Mesendoderm (in vitro differentiated cells): ENCODE data around the gene APOBEC4.
A peak's percentile ranks its signal among the peaks of the same experiment; 100 is the strongest.

Experiments
- DNase-seq: peaks from one replicate; pipeline ENCODE4 v3.0.0; 2013
- H2AK5ac ChIP-seq: 2 replicates; pipeline ENCODE4 v1.6.1; 2013; ENCODE audit warnings: low read length, inconsistent platforms
- H2BK120ac ChIP-seq: 2 replicates; pipeline ENCODE4 v1.6.1; 2013; ENCODE audit warnings: low read depth, mild to moderate bottlenecking, low read length, moderate library complexity, mixed read lengths
- H2BK15ac ChIP-seq: replicated peaks from 2 replicates; pipeline ENCODE4 v1.6.1; 2013; ENCODE audit warnings: low read depth, mild to moderate bottlenecking, moderate library complexity
- H2BK5ac ChIP-seq: 2 replicates; pipeline ENCODE4 v1.6.1; 2013; ENCODE audit warnings: low read length, inconsistent platforms
- H3K18ac ChIP-seq: 2 replicates; pipeline ENCODE4 v1.6.1; 2013; ENCODE audit warnings: mild to moderate bottlenecking, low read length, mixed read lengths
- H3K23ac ChIP-seq: one replicate; pipeline ENCODE4 v1.6.1; 2013; ENCODE audit warnings: low read length
- H3K27ac ChIP-seq: 2 replicates; pipeline ENCODE4 v1.5.1; 2013; ENCODE audit warnings: low read depth, mild to moderate bottlenecking, inconsistent platforms, low read length, moderate library complexity
- H3K27me3 ChIP-seq: 2 replicates; pipeline ENCODE4 v1.6.1; 2013; ENCODE audit warnings: low read length, control low read depth, mild to moderate bottlenecking, inconsistent platforms; ENCODE audit not compliant: insufficient read depth, poor library complexity
- H3K36me3 ChIP-seq: 2 replicates; pipeline ENCODE4 v1.6.1; 2013; ENCODE audit warnings: low read length, inconsistent platforms; ENCODE audit not compliant: control insufficient read depth, insufficient read depth
- H3K4ac ChIP-seq: one replicate; pipeline ENCODE4 v1.6.1; 2013; ENCODE audit warnings: low read depth, mild to moderate bottlenecking, low read length, moderate library complexity
- H3K4me1 ChIP-seq: 2 replicates; pipeline ENCODE4 v1.6.1; 2013; ENCODE audit warnings: low read depth, low read length, inconsistent platforms; ENCODE audit not compliant: control insufficient read depth
- H3K4me2 ChIP-seq: 2 replicates; pipeline ENCODE4 v1.6.1; 2013; ENCODE audit warnings: low read length
- H3K4me3 ChIP-seq: 2 replicates; pipeline ENCODE4 v1.5.1; 2013; ENCODE audit warnings: mild to moderate bottlenecking, low read length
- H3K56ac ChIP-seq: one replicate; pipeline ENCODE4 v1.6.1; 2013; ENCODE audit warnings: low read length
- H3K79me1 ChIP-seq: 2 replicates; pipeline ENCODE4 v1.6.1; 2013; ENCODE audit warnings: low read length, inconsistent platforms
- H3K79me2 ChIP-seq: 2 replicates; pipeline ENCODE4 v1.6.1; 2013; ENCODE audit warnings: mild to moderate bottlenecking, low read length; ENCODE audit not compliant: control insufficient read depth, insufficient read depth
- H3K9ac ChIP-seq: 2 replicates; pipeline ENCODE4 v1.6.1; 2013; ENCODE audit warnings: low read length, inconsistent platforms
- H4K5ac ChIP-seq: one replicate; pipeline ENCODE4 v1.6.1; 2013; ENCODE audit warnings: low read length
- H4K8ac ChIP-seq: one replicate; pipeline ENCODE4 v1.6.1; 2013; ENCODE audit warnings: low read depth, mild to moderate bottlenecking, control low read depth, low read length, moderate library complexity
- WGBS: extraction: QIAGEN DNeasy Blood & Tissue Kit; methylation state at CpG from one replicate; pipeline ENCODE4 v1.1.7; 2013; ENCODE audit warnings: low lambda C conversion rate, missing lambda C conversion rate; ENCODE audit not compliant: insufficient coverage; ENCODE audit errors: extremely low coverage; 5-methylcytosine and 5-hydroxymethylcytosine counted together

APOBEC4 gene

DNA sequence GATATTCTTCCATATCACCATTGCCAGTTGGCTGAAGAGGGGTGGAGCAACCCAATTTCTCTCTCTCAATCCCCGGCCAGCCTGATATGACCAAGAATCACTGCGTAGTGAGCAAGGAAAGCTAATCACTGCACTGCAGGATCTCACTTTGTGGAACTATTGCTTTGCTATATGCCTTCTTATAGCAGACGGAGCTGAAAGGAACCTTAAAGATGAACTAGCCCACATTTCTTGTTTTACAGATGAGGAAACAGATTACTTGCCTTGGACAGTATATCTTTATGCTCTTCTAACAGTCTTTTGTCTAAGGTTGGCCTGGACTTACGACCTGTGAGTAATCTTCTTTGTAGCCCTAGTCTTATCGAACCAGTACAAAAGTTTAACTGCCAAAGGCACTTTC is 7.6 kb downstream of the APOBEC4 start:
- no peak overlapping the region for H3K23ac ChIP-seq
- H4K5ac ChIP-seq: no peak overlapping the region
- no peak overlapping the region for H3K18ac ChIP-seq
- no peaks in the 10 kb centered on the region for H3K27me3 ChIP-seq
- no peak overlapping the region for H3K9ac ChIP-seq
- H3K79me1 ChIP-seq: no peaks in the 10 kb centered on the region
- no peaks in the 10 kb centered on the region for H3K36me3 ChIP-seq
- no peak overlapping the region for H3K4ac ChIP-seq
- H3K4me1 ChIP-seq: no peaks in the 10 kb centered on the region
- no CpG with 5 or more reads among the region's 5 CpGs for WGBS
- no peak overlapping the region for H2BK120ac ChIP-seq
- no peaks in the 10 kb centered on the region for H3K79me2 ChIP-seq
- H2BK15ac ChIP-seq: no peak overlapping the region
- H3K27ac ChIP-seq: no peak overlapping the region
- no peak overlapping the region for H3K4me2 ChIP-seq
- no peak overlapping the region for H2AK5ac ChIP-seq
- DNase-seq: no peak
- H3K4me3 ChIP-seq: no peak overlapping the region
- H2BK5ac ChIP-seq: no peak overlapping the region
- no peak overlapping the region for H4K8ac ChIP-seq
- no peak overlapping the region for H3K56ac ChIP-seq

DNA sequence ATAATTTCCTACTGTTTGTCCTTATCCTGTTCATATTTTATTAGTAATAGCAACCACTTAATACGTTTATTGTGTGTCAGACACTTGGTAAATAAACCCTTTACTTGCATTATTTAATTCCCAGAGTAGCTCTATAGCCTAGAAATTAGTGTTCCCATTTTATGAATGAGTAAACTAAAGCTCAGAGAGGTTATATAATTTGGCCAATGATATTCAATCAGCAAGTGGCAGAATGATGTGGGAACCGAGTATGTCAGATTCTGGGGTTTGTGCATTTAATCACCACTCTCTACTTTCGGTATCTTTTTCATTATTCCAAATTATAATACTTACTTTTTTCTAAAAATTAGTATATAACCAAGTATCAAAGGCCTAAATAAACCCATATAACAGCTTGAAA is 10.9 kb downstream of the APOBEC4 start:
- no peak overlapping the region for H3K56ac ChIP-seq
- no peak overlapping the region for H4K8ac ChIP-seq
- H3K27me3 ChIP-seq: no peaks in the 10 kb centered on the region
- H2BK5ac ChIP-seq: no peak overlapping the region
- 100% methylated on average over 1 of the region's 3 CpGs for WGBS
- no peaks in the 10 kb centered on the region for H3K79me2 ChIP-seq
- H3K23ac ChIP-seq: no peak overlapping the region
- no peaks in the 10 kb centered on the region for H3K36me3 ChIP-seq
- no peak overlapping the region for H3K18ac ChIP-seq
- H3K27ac ChIP-seq: no peak overlapping the region
- H4K5ac ChIP-seq: no peak overlapping the region
- H3K9ac ChIP-seq: no peak overlapping the region
- H3K4me3 ChIP-seq: no peak overlapping the region
- no peak overlapping the region for H2AK5ac ChIP-seq
- no peak overlapping the region for H3K4me2 ChIP-seq
- H3K4ac ChIP-seq: no peak overlapping the region
- no peak for DNase-seq
- no peak overlapping the region for H2BK15ac ChIP-seq
- no peak overlapping the region for H2BK120ac ChIP-seq
- H3K79me1 ChIP-seq: no peaks in the 10 kb centered on the region
- H3K4me1 ChIP-seq: no peaks in the 10 kb centered on the region

GRCh38 chr1:183640193-183640592 is 12.9 kb downstream of the APOBEC4 start:
- Histone ChIP-seq H3K27ac (no peak overlapping the region), H3K36me3 (no peaks in the 10 kb centered on the region), H2AK5ac (no peak overlapping the region), H3K23ac (no peak overlapping the region), H2BK15ac (no peak overlapping the region), H3K4me3 (no peak overlapping the region), H3K56ac (no peak overlapping the region), H2BK120ac (no peak overlapping the region), H4K5ac (no peak overlapping the region), H3K79me2 (no peaks in the 10 kb centered on the region), H3K4me2 (no peak overlapping the region), H3K4ac (no peak overlapping the region), H2BK5ac (no peak overlapping the region), H3K27me3 (peaks cover 2% of the 10 kb centered on the region), H3K9ac (no peak overlapping the region), H3K4me1 (no peaks in the 10 kb centered on the region), H3K18ac (no peak overlapping the region), H3K79me1 (no peaks in the 10 kb centered on the region), H4K8ac (no peak overlapping the region)
- WGBS: no CpG with 5 or more reads among the region's 1 CpG
- no peak for DNase-seq

- no peak overlapping the region for H3K56ac ChIP-seq
- no peak overlapping the region for H3K23ac ChIP-seq
- H2BK15ac ChIP-seq: no peak overlapping the region
- no peak for DNase-seq
- no peak overlapping the region for H3K27ac ChIP-seq
- H3K18ac ChIP-seq: no peak overlapping the region
- no peak overlapping the region for H3K9ac ChIP-seq
- no peak overlapping the region for H3K4ac ChIP-seq
- H3K27me3 ChIP-seq: peaks cover 2% of the 10 kb centered on the region
- no peaks in the 10 kb centered on the region for H3K79me1 ChIP-seq
- H3K36me3 ChIP-seq: no peaks in the 10 kb centered on the region
- H3K4me3 ChIP-seq: no peak overlapping the region
- H3K4me1 ChIP-seq: no peaks in the 10 kb centered on the region
- H2BK5ac ChIP-seq: no peak overlapping the region
- no peak overlapping the region for H2AK5ac ChIP-seq
- H3K4me2 ChIP-seq: no peak overlapping the region
- H4K8ac ChIP-seq: no peak overlapping the region
- peaks cover 5% of the 10 kb centered on the region for H3K79me2 ChIP-seq
- H2BK120ac ChIP-seq: no peak overlapping the region
- no CpG with 5 or more reads among the region's 7 CpGs for WGBS
- no peak overlapping the region for H4K5ac ChIP-seq
Observed at GRCh38 chr1:183638649-183639387, 14.3 kb downstream of the APOBEC4 start.

- Histone ChIP-seq H3K27ac (no peak overlapping the region), H3K4ac (no peak overlapping the region), H3K27me3 (peaks cover 2% of the 10 kb centered on the region), H3K23ac (no peak overlapping the region), H4K5ac (no peak overlapping the region), H2BK5ac (no peak overlapping the region), H3K4me1 (no peaks in the 10 kb centered on the region), H3K79me1 (no peaks in the 10 kb centered on the region), H2BK120ac (no peak overlapping the region), H3K36me3 (no peaks in the 10 kb centered on the region), H4K8ac (no peak overlapping the region), H3K18ac (no peak overlapping the region), H2BK15ac (no peak overlapping the region), H3K79me2 (peaks cover 5% of the 10 kb centered on the region), H2AK5ac (no peak overlapping the region), H3K9ac (no peak overlapping the region), H3K56ac (no peak overlapping the region), H3K4me2 (no peak overlapping the region), H3K4me3 (no peak overlapping the region)
- DNase-seq: no peak
- no CpG with 5 or more reads among the region's 5 CpGs for whole genome bisulfite sequencing
Observed at GRCh38 chr1:183636783-183637182, 16.3 kb downstream of the APOBEC4 start.

- H3K23ac ChIP-seq: no peak overlapping the region
- no peaks in the 10 kb centered on the region for H3K36me3 ChIP-seq
Observed at GRCh38 chr1:183636334-183636682, 16.8 kb downstream of the APOBEC4 start.

More at GRCh38 chr1:183636334-183636682, 16.8 kb downstream of the APOBEC4 start:
- no peak overlapping the region for H3K4ac ChIP-seq
- H3K27ac ChIP-seq: no peak overlapping the region
- H2BK5ac ChIP-seq: no peak overlapping the region
- H4K5ac ChIP-seq: no peak overlapping the region
- no peaks in the 10 kb centered on the region for H3K79me1 ChIP-seq
- H3K4me1 ChIP-seq: no peaks in the 10 kb centered on the region
- no peak overlapping the region for H4K8ac ChIP-seq
- no peak overlapping the region for H3K56ac ChIP-seq
- peak overlapping the region; percentile 72 for H3K4me2 ChIP-seq
- peaks cover 2% of the 10 kb centered on the region for H3K27me3 ChIP-seq
- no peak overlapping the region for H2AK5ac ChIP-seq
- WGBS: no CpG with 5 or more reads among the region's 15 CpGs
- no peak overlapping the region for H3K4me3 ChIP-seq
- peaks cover 5% of the 10 kb centered on the region for H3K79me2 ChIP-seq
- no peak for DNase-seq
- H3K9ac ChIP-seq: no peak overlapping the region
- H3K18ac ChIP-seq: no peak overlapping the region
- no peak overlapping the region for H2BK120ac ChIP-seq
- H2BK15ac ChIP-seq: no peak overlapping the region
